Measurements from ENCODE around the gene UBE2D2.

DNA sequence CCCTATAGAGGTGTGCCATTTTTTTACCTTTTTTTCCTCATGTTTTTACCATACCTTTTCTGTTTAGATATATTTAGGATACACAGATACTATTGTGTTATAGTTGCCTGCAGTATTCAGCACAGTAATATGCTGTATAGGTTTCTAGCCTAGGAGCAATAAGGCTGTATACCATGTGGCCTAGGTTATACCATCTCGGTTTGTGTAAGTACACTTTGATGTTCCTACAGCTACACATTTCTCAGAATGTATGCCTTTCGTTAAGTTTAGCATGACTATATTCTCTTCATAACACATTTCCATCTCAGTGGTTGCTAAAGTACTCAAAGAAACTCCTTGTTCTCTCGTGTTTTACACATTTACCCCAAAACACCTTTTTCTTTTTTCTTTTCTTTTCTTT, 23.0 kb downstream of the UBE2D2 start:
- TF ChIP-seq, protein P1, sequence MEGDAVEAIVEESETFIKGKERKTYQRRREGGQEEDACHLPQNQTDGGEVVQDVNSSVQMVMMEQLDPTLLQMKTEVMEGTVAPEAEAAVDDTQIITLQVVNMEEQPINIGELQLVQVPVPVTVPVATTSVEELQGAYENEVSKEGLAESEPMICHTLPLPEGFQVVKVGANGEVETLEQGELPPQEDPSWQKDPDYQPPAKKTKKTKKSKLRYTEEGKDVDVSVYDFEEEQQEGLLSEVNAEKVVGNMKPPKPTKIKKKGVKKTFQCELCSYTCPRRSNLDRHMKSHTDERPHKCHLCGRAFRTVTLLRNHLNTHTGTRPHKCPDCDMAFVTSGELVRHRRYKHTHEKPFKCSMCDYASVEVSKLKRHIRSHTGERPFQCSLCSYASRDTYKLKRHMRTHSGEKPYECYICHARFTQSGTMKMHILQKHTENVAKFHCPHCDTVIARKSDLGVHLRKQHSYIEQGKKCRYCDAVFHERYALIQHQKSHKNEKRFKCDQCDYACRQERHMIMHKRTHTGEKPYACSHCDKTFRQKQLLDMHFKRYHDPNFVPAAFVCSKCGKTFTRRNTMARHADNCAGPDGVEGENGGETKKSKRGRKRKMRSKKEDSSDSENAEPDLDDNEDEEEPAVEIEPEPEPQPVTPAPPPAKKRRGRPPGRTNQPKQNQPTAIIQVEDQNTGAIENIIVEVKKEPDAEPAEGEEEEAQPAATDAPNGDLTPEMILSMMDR (IDR thresholded peaks at IDR 0.05), result no peak
- TF ChIP-seq POLR2AphosphoS5 (IDR thresholded peaks at IDR 0.05; ENCODE audit: low read depth, low read length), result no peak
